ENCODE data around the gene HRH3.
A peak's percentile ranks its signal among the peaks of the same experiment; 100 is the strongest.

The HRH3 gene

GRCh38 chr20:62239278-62239879 is 19.3 kb upstream of the HRH3 start:
- DNase-seq = no peak
- Mint-ChIP-seq H3K9me3 (no peaks in the 10 kb centered on the region), H3K36me3 (ENCODE audit: low read depth) (peaks cover 10% of the 10 kb centered on the region), H3K4me3 (peak overlapping the region; percentile 88), H3K27me3 (ENCODE audit: low read depth, poor library complexity) (peaks cover 3% of the 10 kb centered on the region), H3K4me1 (peaks cover 41% of the 10 kb centered on the region), H3K27ac (no peak overlapping the region)
- no peak for TF ChIP-seq CTCF (IDR thresholded peaks at IDR 0.05)

GRCh38 chr20:62238569-62239277 is 18.6 kb upstream of the HRH3 start:
- Mint-ChIP-seq H3K9me3 (no peaks in the 10 kb centered on the region), H3K27me3 (ENCODE audit: low read depth, poor library complexity) (peaks cover 3% of the 10 kb centered on the region), H3K4me1 (peaks cover 41% of the 10 kb centered on the region), H3K36me3 (ENCODE audit: low read depth) (peaks cover 10% of the 10 kb centered on the region), H3K4me3 (peak overlapping the region; percentile 88), H3K27ac (no peak overlapping the region)
- no peak for TF ChIP-seq CTCF (IDR thresholded peaks at IDR 0.05)
- DNase-seq = no peak

GRCh38 chr20:62237801-62238568 is 17.9 kb upstream of the HRH3 start, which contains the start of gene OSBPL2:
Gene OSBPL2 (plus strand): TSS chr20:62238521. CDS start chr20:62256185, 17,664 bp downstream.
- H3K27me3 Mint-ChIP-seq (ENCODE audit: low read depth, poor library complexity) = peaks cover 3% of the 10 kb centered on the region
- TF ChIP-seq CTCF (IDR thresholded peaks at IDR 0.05) = no peak
- DNase-seq = peak; percentile 99
- H3K4me3 Mint-ChIP-seq = peak within 1 kb of the TSS; percentile 88
- no peaks in the 10 kb centered on the region for H3K9me3 Mint-ChIP-seq
- H3K36me3 Mint-ChIP-seq (ENCODE audit: low read depth) = peaks cover 10% of the 10 kb centered on the region
- no peak within 1 kb of the TSS for H3K27ac Mint-ChIP-seq
- H3K4me1 Mint-ChIP-seq = peaks cover 41% of the 10 kb centered on the region

GRCh38 chr20:62237514-62237800 is 17.4 kb upstream of the HRH3 start:
- no peak for TF ChIP-seq CTCF (IDR thresholded peaks at IDR 0.05)
- H3K27ac Mint-ChIP-seq = no peak overlapping the region
- peaks cover 3% of the 10 kb centered on the region for H3K27me3 Mint-ChIP-seq (ENCODE audit: low read depth, poor library complexity)
- peaks cover 10% of the 10 kb centered on the region for H3K36me3 Mint-ChIP-seq (ENCODE audit: low read depth)
- no peak for DNase-seq
- H3K4me1 Mint-ChIP-seq = peaks cover 41% of the 10 kb centered on the region
- H3K4me3 Mint-ChIP-seq = no peak overlapping the region
- no peaks in the 10 kb centered on the region for H3K9me3 Mint-ChIP-seq

- no peak for TF ChIP-seq CTCF (IDR thresholded peaks at IDR 0.05)
- DNase-seq = peak; percentile 69
- Mint-ChIP-seq H3K36me3 (ENCODE audit: low read depth) (peaks cover 7% of the 10 kb centered on the region), H3K4me3 (no peak overlapping the region), H3K4me1 (peaks cover 41% of the 10 kb centered on the region), H3K27me3 (ENCODE audit: low read depth, poor library complexity) (peaks cover 3% of the 10 kb centered on the region), H3K27ac (no peak overlapping the region), H3K9me3 (no peaks in the 10 kb centered on the region)
These were observed 16.9 kb upstream of the HRH3 start for GRCh38 chr20:62236766-62237513.
